K562 (cell line): ENCODE measurements around the gene CD46. TPM values are rescaled to one million over a fixed set of nuclear protein-coding genes. Genes with fewer than 3 reads are reported as not detected.

ENCODE experiments used
- ARID2 ChIP-seq: fragments of 450-650 bp; IDR thresholded peaks from 2 replicates; pipeline ENCODE4 v1.6.1; 2017; ENCODE audit warnings: antibody characterized with exemption, mild to moderate bottlenecking
- ATF7 ChIP-seq: fragments of 450-650 bp; IDR thresholded peaks from 2 replicates; pipeline ENCODE4 v1.7.1; 2014; ENCODE audit warnings: mild to moderate bottlenecking, moderate library complexity
- E2F8 ChIP-seq: fragments of 450-650 bp; IDR thresholded peaks from 2 replicates; pipeline ENCODE4 v1.7.1; 2018; ENCODE audit warnings: mild to moderate bottlenecking, low read depth; ENCODE audit not compliant: partially characterized antibody
- EP300 ChIP-seq: IDR thresholded peaks from 2 replicates; pipeline ENCODE4 v1.6.1; 2012; ENCODE audit warnings: low read length, improper control_type of control experiment
- MAX ChIP-seq: sonication (generic); formaldehyde crosslinking; IDR thresholded peaks from 2 replicates; pipeline ENCODE4 v1.9.0; 2022; ENCODE audit warnings: mild to moderate bottlenecking, missing genetic modification reagents
- MTA2 ChIP-seq: fragments of 450-650 bp; IDR thresholded peaks from 2 replicates; pipeline ENCODE4 v1.6.1; 2016; ENCODE audit warnings: low read depth
- PHB ChIP-seq: fragments of 250-450 bp; sonication (Bioruptor Pico); IDR thresholded peaks from 2 replicates; pipeline ENCODE4 v1.5.0; 2021
- REST ChIP-seq, 2 experiments: fragments of 450-650 bp; formaldehyde crosslinking in 1 of 2; IDR thresholded peaks; 2 replicates each; pipeline versions ENCODE4 v1.4.0 to v1.6.1; 2014 to 2020; ENCODE audit warnings: mild to moderate bottlenecking in 2 of 2, borderline replicate concordance in 1 of 2, low read depth in 1 of 2
- SLC30A9 ChIP-seq: fragments of 250-450 bp; sonication (Bioruptor Pico); IDR thresholded peaks from 2 replicates; pipeline ENCODE4 v1.8.0; 2022; ENCODE audit warnings: mild to moderate bottlenecking, moderate library complexity
- TCF3 ChIP-seq: sonication (generic); formaldehyde crosslinking; IDR thresholded peaks from 2 replicates; pipeline ENCODE4 v1.4.0; 2020; ENCODE audit warnings: mild to moderate bottlenecking, missing genetic modification reagents
- ZMIZ1 ChIP-seq, 2 experiments: fragments of 150-350 bp in 1 of 2; IDR thresholded peaks; 2 replicates each; pipeline ENCODE4 v1.6.1; 2012 to 2016; ENCODE audit warnings: low read depth in 2 of 2, low read length in 2 of 2, mild to moderate bottlenecking in 1 of 2, moderate library complexity in 1 of 2
- ZNF561 ChIP-seq: fragments of 450-650 bp; formaldehyde crosslinking; conservative IDR thresholded peaks from 2 replicates; pipeline ENCODE4 v1.4.0; 2020; ENCODE audit warnings: mild to moderate bottlenecking, moderate library complexity
- ZNF75A ChIP-seq: fragments of 450-650 bp; formaldehyde crosslinking; IDR thresholded peaks from 2 replicates; pipeline ENCODE4 v1.4.0; 2020; ENCODE audit warnings: mild to moderate bottlenecking
- polyA plus RNA-seq, 8 experiments: library from polyadenylated mRNA; depleted of rRNA in 4 of 8; stranded (reverse) in 5 of 8; unstranded in 3 of 8; fragments of >200 nt; fragmentation: Nextera tagmentation in 2 of 8; fragmentation: Illumina TruSeq in 1 of 8; extraction: Ambion mirVana in 2 of 8; extraction: Trizol in 1 of 8; gene quantifications; 2 replicates each; pipeline versions ENCODE4 v1.2.1 to v1.2.3, GENCODE V29; 2011 to 2014; ENCODE audit warnings: inconsistent platforms in 1 of 8, missing spikeins in 1 of 8
- total RNA-seq, 7 experiments: library from RNA; depleted of rRNA in 6 of 7; stranded (reverse); fragments of >200 nt in 6 of 7; fragmentation: Illumina TruSeq in 2 of 7; extraction: Trizol in 2 of 7; gene quantifications; 2 replicates each; pipeline versions ENCODE4 v1.2.1 to v1.2.3, GENCODE V29; 2011 to 2021; ENCODE audit warnings: low replicate concordance in 1 of 7

Gene CD46
- total and polyA plus RNA-seq, 9 of the 15 experiments (the other 6 are each of a cell fraction or from before 2014, with no cell fraction given), result 87.9 to 374 (median 156) TPM

GRCh38 chr1:207797229-207797973 lies 45.5 kb downstream of the CD46 start (continued):
- peak; percentile 44 for TF ChIP-seq E2F8
- no peak for TF ChIP-seq SLC30A9 (CRISPR knock-in tag)
- no peak for TF ChIP-seq TCF3 (CRISPR knock-in tag)
- no peak for TF ChIP-seq PHB
- TF ChIP-seq ARID2, result no peak
- TF ChIP-seq ATF7, result peak; percentile 32; the same call in 1 of the 2 replicates
- TF ChIP-seq ZNF75A (CRISPR knock-in tag), result 0 out of 2 replicates have a peak, but pooled peaks have one; percentile 40
- no peak for TF ChIP-seq ZMIZ1 (IDR thresholded peaks at IDR 0.05; ENCODE audit: low read depth in 2 of 2, low read length in 2 of 2)
- TF ChIP-seq MTA2, result no peak
- TF ChIP-seq ZNF561 (CRISPR knock-in tag), result no peak
- TF ChIP-seq REST (IDR thresholded peaks at IDR 0.05; ENCODE audit: borderline replicate concordance), result peak; percentile 78; the same call in 1 of the 2 replicates
- no peak for TF ChIP-seq REST (CRISPR knock-in tag; IDR thresholded peaks at IDR 0.05; ENCODE audit: low read depth)
- no peak for TF ChIP-seq EP300
- no peak for TF ChIP-seq MAX (CRISPR knock-in tag)
